Bronchial epithelial cell (primary cell): Measurements from ENCODE around the gene PCED1B. TPM values are rescaled to one million over a fixed set of nuclear protein-coding genes. Genes with fewer than 3 reads are reported as not detected.

ENCODE experiments used
- DNase-seq: peaks from one replicate; pipeline ENCODE4 v3.0.0-alpha.2; 2010; ENCODE audit warnings: low read depth
- FAIRE-seq: peaks from 2 replicates; lab custom pipeline; 2011; peaks lifted over from hg19 to GRCh38; lab: Jason Lieb, UNC
- H3K27me3 ChIP-seq: 2 replicates; pipeline ENCODE4 v1.5.1; 2011; ENCODE audit warnings: low read length; ENCODE audit not compliant: control insufficient read depth, insufficient read depth
- H3K36me3 ChIP-seq: 2 replicates; pipeline ENCODE4 v1.5.1; 2011; ENCODE audit warnings: low read length; ENCODE audit not compliant: control insufficient read depth, insufficient read depth
- H3K4me3 ChIP-seq: 2 replicates; pipeline ENCODE4 v1.5.1; 2011; ENCODE audit warnings: mild to moderate bottlenecking, low read depth, low read length, control low read depth
- total RNA-seq: library from RNA; depleted of rRNA; stranded (reverse); fragments of >200 nt; gene quantifications from 2 replicates; pipeline ENCODE4 v1.2.1, GENCODE V29; 2014
- TF ChIP-seq, protein P1 (sequence below): IDR thresholded peaks from 2 replicates; pipeline ENCODE4 v1.5.1; 2011; ENCODE audit warnings: mild to moderate bottlenecking, moderate library complexity, low read length, control low read depth, inconsistent platforms; ENCODE audit not compliant: insufficient read depth, severe bottlenecking

Gene PCED1B
- total RNA-seq, 1 donor from 2014 or later = 1.3 TPM

DNA sequence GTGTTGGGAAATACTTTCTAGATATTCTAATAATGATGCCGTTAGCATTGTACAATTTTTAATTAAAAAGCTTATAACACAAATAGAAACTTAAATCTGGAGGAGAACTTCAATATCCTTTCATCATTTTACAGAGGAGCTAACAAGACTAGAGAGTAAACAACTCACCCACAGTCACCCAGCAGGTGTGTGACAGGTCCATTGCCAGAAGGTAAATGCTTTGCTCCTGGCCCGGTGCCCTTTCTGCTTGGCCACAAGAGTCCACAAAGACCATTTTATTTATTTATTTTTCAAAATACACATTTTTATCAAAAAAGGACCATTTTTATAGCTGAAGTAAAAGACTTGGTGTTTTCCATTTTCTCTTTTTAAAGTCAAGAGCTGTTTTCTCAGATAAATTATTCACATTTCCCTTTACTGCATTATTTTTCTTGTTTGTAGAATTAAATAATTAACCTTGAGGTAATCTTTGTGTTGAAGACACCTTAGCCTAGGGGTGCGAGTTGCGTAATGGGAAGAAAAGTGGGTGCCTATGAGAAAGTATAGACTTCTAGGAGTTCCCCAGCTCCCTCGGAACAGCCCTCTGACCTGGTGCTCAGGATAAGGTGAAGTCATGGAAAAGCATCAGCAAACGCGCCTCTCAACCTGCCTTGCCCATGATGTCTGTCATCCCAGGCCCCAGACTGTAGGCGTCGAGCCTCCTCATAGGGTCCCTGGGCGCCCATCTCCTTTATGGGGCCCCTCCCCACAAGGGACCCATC is 26.7 kb downstream of the PCED1B start:
- TF ChIP-seq, protein P1, sequence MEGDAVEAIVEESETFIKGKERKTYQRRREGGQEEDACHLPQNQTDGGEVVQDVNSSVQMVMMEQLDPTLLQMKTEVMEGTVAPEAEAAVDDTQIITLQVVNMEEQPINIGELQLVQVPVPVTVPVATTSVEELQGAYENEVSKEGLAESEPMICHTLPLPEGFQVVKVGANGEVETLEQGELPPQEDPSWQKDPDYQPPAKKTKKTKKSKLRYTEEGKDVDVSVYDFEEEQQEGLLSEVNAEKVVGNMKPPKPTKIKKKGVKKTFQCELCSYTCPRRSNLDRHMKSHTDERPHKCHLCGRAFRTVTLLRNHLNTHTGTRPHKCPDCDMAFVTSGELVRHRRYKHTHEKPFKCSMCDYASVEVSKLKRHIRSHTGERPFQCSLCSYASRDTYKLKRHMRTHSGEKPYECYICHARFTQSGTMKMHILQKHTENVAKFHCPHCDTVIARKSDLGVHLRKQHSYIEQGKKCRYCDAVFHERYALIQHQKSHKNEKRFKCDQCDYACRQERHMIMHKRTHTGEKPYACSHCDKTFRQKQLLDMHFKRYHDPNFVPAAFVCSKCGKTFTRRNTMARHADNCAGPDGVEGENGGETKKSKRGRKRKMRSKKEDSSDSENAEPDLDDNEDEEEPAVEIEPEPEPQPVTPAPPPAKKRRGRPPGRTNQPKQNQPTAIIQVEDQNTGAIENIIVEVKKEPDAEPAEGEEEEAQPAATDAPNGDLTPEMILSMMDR = no peak
- FAIRE-seq = no peak
- DNase-seq = no peak

DNA sequence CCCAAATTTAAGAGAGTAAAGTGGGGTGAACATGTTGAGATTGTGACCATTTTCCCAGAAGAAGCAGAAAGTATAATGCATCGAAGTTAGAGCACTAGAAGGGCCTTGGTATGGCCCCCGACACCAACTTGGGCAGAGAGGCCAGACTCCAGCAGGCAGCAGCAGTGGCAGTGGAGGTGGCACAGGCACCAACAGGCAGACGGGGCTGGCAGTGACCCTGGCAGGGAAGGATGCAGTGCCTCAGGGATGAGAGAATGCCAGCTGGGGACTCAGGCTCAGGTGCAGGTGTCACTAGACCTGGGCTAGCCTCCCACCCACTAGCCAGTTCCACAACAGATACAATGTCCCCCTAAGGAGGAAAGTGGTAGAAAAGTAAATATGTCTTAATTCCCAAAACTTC is 28.0 kb downstream of the PCED1B start:
- TF ChIP-seq, protein P1 = no peak
- DNase-seq (no peak), FAIRE-seq (no peak)
- no peak overlapping the region for H3K4me3 ChIP-seq
- no peaks in the 10 kb centered on the region for H3K36me3 ChIP-seq
- H3K27me3 ChIP-seq = no peaks in the 10 kb centered on the region

More for the DNA sequence above, 26.7 kb downstream of the PCED1B start:
- Histone ChIP-seq H3K4me3 (no peak overlapping the region), H3K36me3 (no peaks in the 10 kb centered on the region), H3K27me3 (no peaks in the 10 kb centered on the region)

DNA sequence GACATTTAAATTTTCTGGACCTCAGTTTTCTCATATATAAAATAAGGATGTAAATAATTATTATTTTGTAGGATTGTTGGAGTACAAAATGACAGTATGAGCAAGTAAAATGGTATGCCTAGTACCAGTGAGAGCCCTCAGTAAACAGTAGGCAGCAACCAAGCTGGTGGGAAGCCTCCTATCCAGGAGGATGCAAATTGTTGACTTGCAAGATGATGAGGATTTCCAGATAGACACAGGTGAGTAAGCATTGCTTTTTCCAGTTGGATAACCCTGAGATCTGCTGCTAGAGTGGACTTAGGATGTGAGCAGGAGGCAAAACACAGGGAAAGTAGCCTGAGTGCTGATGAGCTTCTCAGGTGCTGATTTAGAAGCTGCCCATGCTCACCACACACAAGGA is 28.5 kb downstream of the PCED1B start:
- TF ChIP-seq, protein P1 = no peak
- H3K4me3 ChIP-seq = no peak overlapping the region
- no peaks in the 10 kb centered on the region for H3K36me3 ChIP-seq
- DNase-seq = no peak
- FAIRE-seq = peak; percentile 94
- H3K27me3 ChIP-seq = no peaks in the 10 kb centered on the region

DNA sequence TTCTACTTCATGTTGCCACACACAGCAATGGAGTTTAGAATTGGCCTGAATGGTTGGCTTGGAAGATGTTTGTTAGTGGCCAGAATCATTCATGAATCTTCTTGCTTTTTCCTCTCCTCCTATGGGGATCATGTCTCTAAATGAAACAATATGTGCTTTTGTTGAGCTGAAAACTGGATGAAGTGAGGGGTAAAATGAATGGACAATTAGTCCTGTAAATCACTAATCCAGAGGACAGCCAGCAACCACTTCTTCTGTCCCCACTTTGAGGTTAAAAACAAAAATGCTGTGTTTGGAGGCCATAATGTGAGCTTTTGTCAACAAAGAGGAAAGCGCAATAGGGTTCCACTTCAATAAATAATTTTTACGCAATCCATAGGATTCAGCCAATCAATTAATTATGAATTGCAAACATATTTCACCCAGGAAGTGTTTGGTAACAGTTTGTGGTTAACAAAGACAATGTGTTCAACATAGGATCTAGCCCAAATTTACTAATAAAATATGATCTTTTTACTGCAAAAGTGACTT is 30.7 kb downstream of the PCED1B start:
- FAIRE-seq (no peak), DNase-seq (no peak)
- TF ChIP-seq, protein P1 = no peak
- no peaks in the 10 kb centered on the region for H3K27me3 ChIP-seq
- H3K4me3 ChIP-seq = no peak overlapping the region
- no peaks in the 10 kb centered on the region for H3K36me3 ChIP-seq

DNA sequence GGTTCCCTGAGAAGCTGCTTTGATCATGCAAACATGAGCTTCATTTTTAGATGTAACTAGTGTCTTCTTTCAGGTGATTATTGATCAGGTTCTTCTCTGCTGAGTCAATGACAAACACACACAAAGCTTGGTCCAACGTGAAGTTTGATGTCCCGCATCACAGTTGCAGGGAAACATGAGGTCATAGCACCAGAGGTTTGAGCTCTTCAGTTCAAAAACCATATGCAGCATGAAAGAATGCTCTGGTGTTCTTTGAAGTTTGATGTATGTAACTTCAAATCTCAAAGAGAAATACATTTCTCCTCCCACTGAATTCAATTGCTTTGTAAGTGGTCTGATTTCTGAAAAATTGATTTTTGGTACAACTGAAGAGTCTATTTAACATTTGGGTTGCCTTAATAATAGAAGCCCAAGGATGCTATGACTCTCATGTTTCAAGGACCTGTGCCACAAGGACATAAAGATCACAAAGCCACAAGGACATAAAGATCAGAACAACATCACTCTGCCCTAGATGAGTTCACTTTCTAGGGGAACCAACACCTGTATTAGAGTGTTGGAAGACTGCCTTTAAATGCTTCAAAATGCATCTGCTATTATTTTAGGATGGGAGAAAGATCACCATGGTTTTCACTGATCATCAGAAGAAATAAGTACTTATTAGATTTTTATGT is 31.4 kb downstream of the PCED1B start:
- DNase-seq = no peak
- Histone ChIP-seq H3K36me3 (no peaks in the 10 kb centered on the region), H3K27me3 (no peaks in the 10 kb centered on the region), H3K4me3 (no peak overlapping the region)
- TF ChIP-seq, protein P1 = no peak
- no peak for FAIRE-seq
